HG03066 (cell line): ENCODE results near the gene FADS1.

ENCODE experiments used
- ATAC-seq: cut with Tn5 transposase; IDR thresholded peaks from one replicate; pipeline ENCODE4 v1.9.1; 2021; ENCODE audit warnings: low read depth; ENCODE audit not compliant: unreplicated experiment

Gene FADS1

DNA sequence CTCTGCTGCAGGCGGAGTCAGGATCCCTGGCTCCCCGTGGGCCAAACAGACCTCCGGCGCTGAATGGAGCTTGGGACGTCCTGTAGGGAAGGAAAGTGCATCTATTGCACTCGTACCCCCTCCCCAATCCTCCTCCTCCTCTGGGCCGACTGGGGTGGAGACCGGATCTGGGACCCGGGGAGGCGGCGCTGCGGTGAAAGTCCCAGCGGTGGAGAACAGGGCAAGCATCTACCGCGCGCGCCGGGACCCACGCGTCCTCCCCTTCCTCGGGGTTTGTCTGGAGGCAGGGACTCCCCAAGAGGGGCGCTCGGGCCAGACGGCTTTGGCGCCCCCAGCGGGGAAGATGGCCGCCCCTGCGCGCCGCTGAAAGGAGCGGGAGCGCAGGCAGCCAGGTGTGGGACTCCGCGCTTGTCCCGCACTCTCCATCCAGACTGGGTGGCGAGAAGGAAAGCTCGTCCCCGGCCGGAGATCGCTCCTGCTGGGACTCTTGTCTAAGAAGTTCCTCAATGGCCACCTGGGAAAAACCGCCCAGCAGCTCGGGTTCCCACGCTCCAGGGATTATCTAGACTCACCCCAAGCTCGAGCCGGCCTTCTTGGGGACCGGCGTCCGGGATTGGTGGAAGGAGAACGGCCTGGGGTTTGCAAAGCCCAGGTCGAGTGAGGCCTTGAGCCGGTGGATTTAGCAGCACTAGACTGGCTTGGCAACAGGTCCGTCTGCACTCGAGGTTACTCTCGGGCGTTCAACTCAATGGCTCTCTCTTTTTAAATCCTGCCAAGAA lies 12.0 kb upstream of the FADS1 start:
- ATAC-seq, result no peak

GRCh38 chr11:61828379-61828628 lies 11.5 kb upstream of the FADS1 start:
- no peak for ATAC-seq

DNA sequence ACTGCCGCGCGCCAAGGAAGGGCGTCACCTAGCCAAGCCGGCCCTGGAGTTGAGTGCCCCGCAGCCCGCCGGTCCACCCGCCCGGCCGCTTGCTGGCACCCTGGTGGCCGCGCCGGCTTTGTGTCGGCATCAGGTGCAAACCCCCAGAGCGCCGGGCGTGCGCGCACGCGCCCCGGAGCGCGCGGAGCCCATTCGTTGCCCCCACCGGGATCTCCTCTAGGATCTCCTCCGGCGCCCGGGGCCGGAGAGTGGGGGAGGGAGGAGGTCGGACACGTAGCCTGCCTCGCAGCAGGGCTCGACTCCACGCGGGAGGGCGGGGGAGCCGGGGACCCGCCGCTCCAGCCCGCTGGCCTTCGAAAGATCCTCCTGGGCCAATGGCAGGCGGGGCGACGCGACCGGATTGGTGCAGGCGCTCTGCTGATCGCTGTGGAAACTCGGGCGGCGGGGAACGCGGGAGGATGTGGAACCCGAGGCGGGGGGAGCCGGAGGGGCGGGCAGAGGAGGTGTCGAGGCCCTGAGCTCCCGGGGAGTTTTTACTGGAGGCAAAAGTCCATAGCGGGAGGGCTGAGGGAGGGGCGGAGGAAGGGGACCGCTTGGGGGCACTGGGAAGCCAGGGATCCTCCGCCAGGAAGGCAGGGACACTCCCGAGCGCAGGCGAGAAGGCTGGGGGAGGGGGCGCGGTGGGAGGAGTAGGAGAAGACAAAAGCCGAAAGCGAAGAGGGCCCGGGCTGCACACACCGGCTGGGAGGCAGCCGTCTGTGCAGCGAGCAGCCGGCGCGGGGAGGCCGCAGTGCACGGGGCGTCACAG lies 11.0 kb upstream of the FADS1 start, which contains the start of gene FADS2:
Gene FADS2, plus strand, starts transcription at position 730 of the 808 bp plus-strand sequence. CDS start 91 bp downstream, outside the sequence.
- ATAC-seq, result peak; percentile 68

- peak; percentile 16 for ATAC-seq
Measured at GRCh38 chr11:61826930-61827570, 10.2 kb upstream of the FADS1 start.

GRCh38 chr11:61820174-61820573 lies 3.4 kb upstream of the FADS1 start:
- no peak for ATAC-seq

DNA sequence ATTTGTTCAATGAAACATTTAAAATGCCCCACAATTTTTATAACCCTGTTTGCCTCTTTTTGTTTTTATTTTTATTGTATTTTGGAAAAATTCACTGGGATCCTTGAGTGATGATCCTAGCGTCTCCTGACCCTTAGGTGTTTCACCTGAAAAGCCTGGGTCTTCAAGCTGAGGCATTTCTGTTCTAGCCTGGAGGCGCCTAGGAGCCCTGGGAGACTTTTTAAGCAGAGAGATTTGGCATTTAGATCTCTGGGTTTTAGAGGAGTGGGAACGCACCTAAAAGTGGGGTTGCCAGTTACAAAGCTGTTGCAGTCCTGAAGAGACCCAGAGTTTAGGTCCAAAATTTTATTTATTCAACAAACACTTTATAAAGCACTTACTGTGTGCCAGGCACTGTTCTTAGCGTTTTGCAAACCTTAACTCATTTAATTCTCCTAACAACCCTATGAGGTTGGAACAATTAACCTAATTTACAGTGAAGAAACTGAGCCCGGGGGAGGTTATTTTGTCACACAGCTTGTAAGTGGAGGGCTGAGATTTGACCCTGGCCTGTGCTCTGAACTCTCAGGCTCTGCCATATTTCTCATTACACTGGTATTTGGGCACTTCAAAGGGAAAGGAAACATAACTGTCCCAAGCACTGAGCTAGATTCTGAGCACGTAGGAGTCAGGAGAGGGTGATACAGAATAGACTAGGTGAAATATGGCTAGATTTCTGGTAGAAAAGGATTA lies 834 bp upstream of the FADS1 start:
- no peak for ATAC-seq

- no peak for ATAC-seq
Measured at GRCh38 chr11:61815790-61816735, 740 bp downstream of the FADS1 start.

DNA sequence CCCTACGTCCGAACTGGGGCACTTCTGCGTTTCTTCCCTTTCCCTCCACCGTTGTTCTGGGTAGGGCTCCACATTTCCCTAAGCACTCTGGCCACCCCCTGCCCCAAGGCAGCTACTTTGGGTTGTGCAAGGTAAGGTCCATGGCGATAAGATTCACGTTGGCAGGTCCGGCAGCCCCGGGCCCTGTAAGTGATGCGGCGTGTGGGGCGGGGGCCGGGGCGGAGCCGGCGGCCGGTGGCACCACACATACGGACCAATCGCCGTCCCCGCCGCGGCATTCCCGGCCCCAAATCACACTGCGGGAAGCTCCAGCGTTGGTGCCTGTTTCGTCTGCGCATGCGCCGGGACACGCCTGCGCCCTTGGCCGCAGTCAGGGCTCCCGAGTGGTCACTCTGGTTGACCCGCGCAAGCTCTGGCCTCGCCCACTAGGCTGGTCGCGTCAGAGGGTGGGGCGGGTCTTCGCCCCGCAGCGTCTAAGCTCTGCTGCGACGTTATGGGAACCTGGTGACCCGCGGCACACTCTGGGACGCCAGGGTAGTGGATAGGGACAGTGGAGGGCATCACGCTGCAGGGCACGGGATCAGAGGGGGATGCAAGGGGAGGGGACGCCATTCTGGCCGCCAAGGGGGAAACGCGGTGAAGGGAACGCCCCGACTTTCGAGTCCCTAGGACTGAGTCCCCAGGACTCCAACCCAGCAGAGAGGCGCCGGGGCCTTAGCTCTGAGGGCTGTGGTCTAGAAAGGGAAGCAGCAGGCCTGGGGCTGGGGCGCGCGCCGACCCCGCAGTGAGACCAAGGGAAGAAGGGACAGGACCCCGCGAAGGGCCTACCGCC lies 1.6 kb downstream of the FADS1 start:
- ATAC-seq, result peak; percentile 60

DNA sequence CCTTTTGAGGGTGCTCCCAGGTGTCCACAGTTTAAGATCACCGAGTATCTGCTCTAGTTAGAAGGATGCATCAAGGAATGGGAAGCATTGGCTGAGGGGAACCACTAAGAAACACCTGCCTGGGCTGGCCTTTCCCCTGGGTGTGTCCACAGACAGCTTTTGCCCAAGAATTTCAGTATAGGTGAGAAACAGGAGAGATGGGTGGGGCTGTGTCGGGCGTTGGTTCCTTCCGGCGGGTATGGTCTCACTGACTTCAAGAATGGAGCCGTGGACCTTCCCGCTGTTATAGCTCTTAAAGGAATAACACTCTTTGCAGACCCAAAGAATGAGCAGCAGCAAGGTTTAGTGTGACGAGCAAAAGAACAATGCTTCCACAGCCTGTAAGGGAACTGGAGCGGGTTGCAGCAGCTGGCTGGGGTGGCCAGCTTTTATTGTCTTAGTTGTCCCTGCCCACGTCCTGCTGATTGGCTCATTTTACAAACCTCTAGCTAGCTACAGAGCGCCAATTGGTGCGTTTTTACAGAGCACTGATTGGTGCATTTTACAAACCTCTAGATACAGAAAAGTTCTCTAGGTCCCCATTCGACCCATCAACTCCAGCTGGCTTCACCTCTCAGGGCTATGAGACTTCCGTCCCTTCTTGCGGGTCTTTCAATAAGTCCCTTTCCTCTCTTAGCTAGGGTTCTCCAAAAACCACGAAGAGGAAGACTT lies 2.4 kb downstream of the FADS1 start:
- no peak for ATAC-seq

DNA sequence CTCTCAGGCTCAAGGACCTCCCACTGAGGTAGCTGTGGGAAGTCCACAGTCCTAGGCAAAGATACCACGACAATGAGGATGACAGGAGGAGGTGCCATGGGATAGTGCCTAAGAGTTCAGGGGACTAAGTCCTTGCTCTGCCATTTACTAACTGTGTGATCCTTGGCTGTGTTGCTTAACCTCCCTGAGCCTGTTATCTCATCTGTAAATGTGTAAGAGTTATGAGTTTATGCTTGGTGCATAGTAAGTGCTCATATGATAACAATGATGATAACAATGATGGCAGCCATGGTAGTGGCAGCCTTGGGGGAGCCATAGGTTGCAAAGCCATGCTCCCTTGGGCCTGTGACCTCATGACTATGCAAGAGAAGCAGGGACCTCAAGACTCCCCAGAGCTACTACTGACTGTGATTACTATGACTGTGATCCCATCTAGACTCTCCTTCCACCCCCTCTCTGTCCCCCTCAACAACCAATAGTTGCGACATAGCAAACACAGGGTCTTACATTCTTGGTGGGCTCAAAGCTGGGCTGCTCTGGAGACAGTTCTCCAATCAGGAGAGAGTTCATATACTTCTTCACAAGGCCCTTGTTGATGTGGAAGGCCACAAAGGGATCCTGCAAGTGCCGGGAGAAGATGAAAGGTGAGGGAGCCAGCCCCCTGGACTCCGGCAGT lies 3.9 kb downstream of the FADS1 start:
- ATAC-seq, result no peak

- ATAC-seq, result no peak
Measured at GRCh38 chr11:61811831-61812230, 5.0 kb downstream of the FADS1 start.

GRCh38 chr11:61810671-61811175 lies 6.1 kb downstream of the FADS1 start:
- ATAC-seq, result no peak

DNA sequence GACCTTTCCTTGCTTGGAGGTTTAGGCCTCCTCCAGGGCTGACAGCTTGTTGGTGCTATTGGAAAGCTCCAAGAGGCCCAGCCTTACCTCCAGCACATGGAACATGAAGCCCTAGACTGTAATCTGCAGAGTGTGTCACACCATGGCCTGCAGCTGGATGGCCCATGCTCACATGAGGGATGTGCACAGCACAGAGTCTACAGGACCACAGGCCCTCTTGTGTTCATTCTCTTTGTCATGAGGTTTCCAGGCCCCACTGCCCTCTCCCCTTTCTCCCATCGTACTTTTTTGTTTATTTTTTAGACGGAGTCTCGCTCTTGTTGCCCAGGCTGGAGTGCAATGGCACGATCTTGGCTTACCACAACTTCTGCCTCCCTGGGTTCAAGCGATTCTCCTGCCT lies 10.0 kb downstream of the FADS1 start:
- no peak for ATAC-seq

DNA sequence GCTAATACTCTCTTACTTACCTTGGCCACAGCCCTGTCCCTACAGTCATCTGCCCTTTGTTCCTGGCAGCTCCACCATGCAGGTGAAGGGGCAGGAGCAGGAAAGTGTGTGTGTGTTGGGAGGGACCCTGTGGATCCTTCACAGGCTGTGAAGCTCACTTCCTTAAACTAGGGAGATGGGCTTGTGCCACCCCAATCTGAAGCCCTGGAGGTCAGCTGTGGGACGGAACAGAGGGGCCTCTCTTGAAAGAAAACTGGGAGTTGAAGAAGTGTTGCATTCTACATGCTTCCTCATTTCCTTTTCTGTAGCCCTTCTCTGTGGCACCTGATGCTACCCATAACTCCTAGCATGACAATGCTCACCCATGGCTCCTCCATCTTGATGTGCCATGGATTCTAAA lies 11.7 kb downstream of the FADS1 start:
- no peak for ATAC-seq

GRCh38 chr11:61803889-61804647 lies 12.7 kb downstream of the FADS1 start:
- no peak for ATAC-seq

DNA sequence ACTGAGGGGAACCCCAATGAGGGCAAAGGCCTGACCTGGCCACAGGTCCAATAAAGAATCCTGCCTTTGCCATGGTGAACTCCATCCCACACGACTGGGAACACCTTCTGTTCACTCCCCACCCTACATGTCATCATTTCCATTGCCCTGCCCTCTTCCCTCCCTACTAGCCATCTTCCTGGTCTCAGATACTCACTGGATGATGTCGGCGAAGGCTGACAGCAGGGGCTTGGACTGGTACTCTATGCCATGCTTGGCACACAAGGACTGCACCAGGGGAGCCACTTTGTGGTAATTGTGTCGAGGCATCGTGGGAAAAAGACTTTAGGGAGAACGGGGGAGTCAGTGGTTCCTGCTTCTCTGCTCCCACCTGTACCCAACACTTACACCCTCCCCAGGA lies 14.2 kb downstream of the FADS1 start:
- ATAC-seq, result no peak
